ENCODE data around the gene KIAA0753.
"Not testable (repeated sequence)": the region's sequence is repeated elsewhere in the genome, so short reads cannot be mapped to it uniquely, and the experiment has no call there.

The KIAA0753 gene

GRCh38 chr17:6574687-6575595 is 65.6 kb downstream of the KIAA0753 start:
- CTCF ChIA-PET = interaction anchor here (0.6 to 0.8 kb wide), 4 partner anchors 30 to 446 kb away, joined by 3 to 4 read pairs (median 3); no protein-coding TSS in a partner anchor
- peak overlapping the region; percentile 51 for H3K27ac ChIP-seq
- DNase-seq (ENCODE audit: low spot score) = peak; percentile 44
- POLR2A ChIA-PET (ENCODE audit: low non-redundant PET) = no interaction called here
- TF ChIP-seq CTCF (conservative IDR thresholded peaks at IDR 0.05; ENCODE audit: low read depth) = no peak

- CTCF ChIA-PET = interaction anchor here (0.6 to 0.8 kb wide), 3 partner anchors 31 to 101 kb away, joined by 3 to 4 read pairs (median 3); no protein-coding TSS in a partner anchor
- POLR2A ChIA-PET (ENCODE audit: low non-redundant PET) = no interaction called here
- TF ChIP-seq CTCF (conservative IDR thresholded peaks at IDR 0.05; ENCODE audit: low read depth) = no peak
- no peak overlapping the region for H3K27ac ChIP-seq
- no peak for DNase-seq (ENCODE audit: low spot score)
Observed at GRCh38 chr17:6573982-6574686, 66.4 kb downstream of the KIAA0753 start.

GRCh38 chr17:6573495-6573894 is 67.0 kb downstream of the KIAA0753 start:
- peak overlapping the region; percentile 27 for H3K27ac ChIP-seq
- CTCF ChIA-PET; DNase-seq (ENCODE audit: low spot score); POLR2A ChIA-PET (ENCODE audit: low non-redundant PET): not testable (repeated sequence)

GRCh38 chr17:6572972-6573370 is 67.5 kb downstream of the KIAA0753 start:
- POLR2A ChIA-PET (ENCODE audit: low non-redundant PET) = no interaction called here
- no peak for DNase-seq (ENCODE audit: low spot score)
- peak overlapping the region; percentile 27 for H3K27ac ChIP-seq
- CTCF ChIA-PET = no interaction called here
- TF ChIP-seq CTCF (conservative IDR thresholded peaks at IDR 0.05; ENCODE audit: low read depth) = no peak

- no peak for DNase-seq (ENCODE audit: low spot score)
- no peak for TF ChIP-seq CTCF (conservative IDR thresholded peaks at IDR 0.05; ENCODE audit: low read depth)
- POLR2A ChIA-PET (ENCODE audit: low non-redundant PET) = interaction anchor here (0.7 kb wide), 1 partner anchor 454 kb away, joined by 3 read pairs; no protein-coding TSS in a partner anchor
- peak overlapping the region; percentile 32 for H3K27ac ChIP-seq
- CTCF ChIA-PET = no interaction called here
Observed at GRCh38 chr17:6571452-6571781, 69.1 kb downstream of the KIAA0753 start.

- no peak for DNase-seq (ENCODE audit: low spot score)
- peak overlapping the region; percentile 32 for H3K27ac ChIP-seq
- ChIA-PET CTCF (no interaction called here), POLR2A (ENCODE audit: low non-redundant PET) (no interaction called here)
- no peak for TF ChIP-seq CTCF (conservative IDR thresholded peaks at IDR 0.05; ENCODE audit: low read depth)
Observed at GRCh38 chr17:6570731-6571451, 69.6 kb downstream of the KIAA0753 start.
